ENCODE measurements around the gene PNPO. TPM values are rescaled to one million over a fixed set of nuclear protein-coding genes. Genes with fewer than 3 reads are reported as not detected.
A peak's percentile ranks its signal among the peaks of the same experiment; 100 is the strongest.

PNPO gene
- total and polyA plus RNA-seq, 2 of the 8 experiments (the other 6 are each of a cell fraction or from before 2014, with no cell fraction given) = 7.0 to 8.1 TPM

GRCh38 chr17:47956791-47957590 lies 15.6 kb downstream of the PNPO start:
- Histone ChIP-seq H3K4me3 (ENCODE audit: extremely low read depth in 1 of 4, insufficient read depth in 2 of 4, low read depth in 3 of 4, low read length in 4 of 4) (peak overlapping the region in 3 of 4 experiments; percentile 1 to 41 (median 16); a peak in 3 of 8 replicates), H3K9me3 (ENCODE audit: insufficient read depth in 2 of 2, low read depth in 1 of 2, low read length in 1 of 2) (no peaks in the 10 kb centered on the region), H3K9ac (replicated peaks in 1 of 4; ENCODE audit: extremely low read depth in 1 of 4, low read depth in 3 of 4, low read length in 3 of 4) (no peak overlapping the region), H2BK12ac (ENCODE audit: low read depth, low read length) (no peak overlapping the region), H2BK15ac (ENCODE audit: low read length) (no peak overlapping the region), H3K27me3 (replicated peaks in 1 of 4; ENCODE audit: control insufficient read depth in 3 of 4, extremely low read depth in 1 of 4, insufficient read depth in 3 of 4, low read length in 3 of 4) (no peaks in the 10 kb centered on the region), H2AFZ (ENCODE audit: low read length) (no peak overlapping the region), H3K23ac (ENCODE audit: insufficient read length) (no peak overlapping the region), H4K20me1 (replicated peaks in 1 of 2; ENCODE audit: control insufficient read depth in 1 of 2, insufficient read depth in 2 of 2, low read length in 2 of 2) (no peaks in the 10 kb centered on the region), H2BK120ac (replicated peaks; ENCODE audit: low read depth, low read length) (no peak overlapping the region), H3K27ac (ENCODE audit: low read depth, low read length) (no peak overlapping the region), H3K4me1 (replicated peaks in 1 of 4; ENCODE audit: control insufficient read depth in 3 of 4, insufficient read depth in 4 of 4, low read length in 3 of 4) (peaks cover 0 to 20% (median 17%) of the 10 kb centered on the region in 4 experiments; a peak in 6 of 7 replicates), H3K56ac (replicated peaks; ENCODE audit: insufficient read length, low read depth, low read length) (no peak overlapping the region), H3K4me2 (ENCODE audit: insufficient read depth in 1 of 2, low read depth in 2 of 2, low read length in 2 of 2) (peak overlapping the region; percentile 56 to 59), H2BK20ac (ENCODE audit: low read length) (no peak overlapping the region), H3K4ac (replicated peaks; ENCODE audit: insufficient read length, low read depth, low read length) (no peak overlapping the region), H3K18ac (ENCODE audit: extremely low read depth, low read length) (no peak overlapping the region), H4K8ac (ENCODE audit: extremely low read depth, insufficient read depth, low read length) (no peak overlapping the region), H3K79me2 (ENCODE audit: control insufficient read depth in 1 of 2, insufficient read depth in 2 of 2, low read length in 2 of 2) (no peaks in the 10 kb centered on the region), H3K36me3 (ENCODE audit: control insufficient read depth in 2 of 4, insufficient read depth in 4 of 4, low read length in 3 of 4) (no peaks in the 10 kb centered on the region), H3K14ac (ENCODE audit: insufficient read length) (no peak overlapping the region), H3K79me1 (ENCODE audit: low read depth, low read length) (no peaks in the 10 kb centered on the region), H2AK5ac (ENCODE audit: low read depth, low read length) (no peak overlapping the region), H4K91ac (replicated peaks; ENCODE audit: insufficient read length, low read length) (no peak overlapping the region), H4K5ac (ENCODE audit: insufficient read length, low read depth, low read length) (no peak overlapping the region), H2BK5ac (ENCODE audit: low read depth, low read length) (no peak overlapping the region), H3K23me2 (ENCODE audit: low read depth, low read length) (no peaks in the 10 kb centered on the region; the same call in 1 of the 2 replicates)
- DNase-seq (ENCODE audit: low read depth in 1 of 2, low spot score in 2 of 2) = no peak
- ChIA-PET POLR2A (ENCODE audit: partially characterized antibody) (interaction anchor here (0.6 to 2.2 kb wide), 11 partner anchors 9 to 126 kb away, joined by 3 to 16 read pairs (median 4); partner anchors contain the start of genes CDK5RAP3, LRRC46, MRPL10 and SP2), CTCF (ENCODE audit: partially characterized antibody) (interaction anchor here (0.7 to 40.5 kb wide), 9 partner anchors 8 to 280 kb away, joined by 3 to 1010 read pairs (median 3); partner anchors contain the start of genes CDK5RAP3, PNPO, PRR15L and SCRN2)
- 87% methylated on average over 4 of the region's 4 CpGs; no CpG with 5 or more reads in 1 of the 2 experiments for WGBS, 2 experiments (ENCODE audit: extremely low coverage in 1 of 2, insufficient coverage in 1 of 2, insufficient read length in 1 of 2, insufficient replicate concordance in 2 of 2, low coverage in 1 of 2, low lambda C conversion rate in 2 of 2, missing lambda C conversion rate in 1 of 2)
- no peak for FAIRE-seq
- no peak for TF ChIP-seq ATF3 (IDR thresholded peaks at IDR 0.05; ENCODE audit: insufficient read depth, low read depth, low read length)
- no peak for TF ChIP-seq TEAD4 (IDR thresholded peaks at IDR 0.05; ENCODE audit: low read depth, low read length)
- TF ChIP-seq SIX5 (IDR thresholded peaks at IDR 0.05; ENCODE audit: low read depth, low read length) = no peak
- TF ChIP-seq TCF12 (IDR thresholded peaks at IDR 0.05; ENCODE audit: low read depth, low read length) = no peak
- no peak for TF ChIP-seq BRCA1 (IDR thresholded peaks at IDR 0.05; ENCODE audit: low read depth, low read length)
- no peak for TF ChIP-seq CTBP2 (IDR thresholded peaks at IDR 0.05; ENCODE audit: borderline replicate concordance, insufficient read depth, insufficient read length, low read length)
- no peak for TF ChIP-seq CHD2 (IDR thresholded peaks at IDR 0.05; ENCODE audit: low read length)
- no peak for TF ChIP-seq SP1 (IDR thresholded peaks at IDR 0.05; ENCODE audit: low read depth, low read length)
- TF ChIP-seq POLR2AphosphoS5 (IDR thresholded peaks at IDR 0.05; ENCODE audit: low read depth, low read length) = no peak
- no peak for TF ChIP-seq BCL11A (IDR thresholded peaks at IDR 0.05; ENCODE audit: low read depth in 2 of 2, low read length in 2 of 2)
- TF ChIP-seq SAP30 (IDR thresholded peaks at IDR 0.05; ENCODE audit: insufficient read depth, insufficient replicate concordance, low read length) = no peak
- TF ChIP-seq EGR1 (IDR thresholded peaks at IDR 0.05; ENCODE audit: borderline replicate concordance, low read depth, low read length) = no peak

All from H1 (cell line).